ENCODE data around the gene ZNF430.

The ZNF430 gene

GRCh38 chr19:21045028-21045427 is 24.6 kb downstream of the ZNF430 start:
- no peaks in the 10 kb centered on the region for H3F3A ChIP-seq (ENCODE audit: insufficient read depth, low read length)
- H2AFZ ChIP-seq (ENCODE audit: low read length), result no peak overlapping the region
- peaks cover 18% of the 10 kb centered on the region for H3K9me3 ChIP-seq (ENCODE audit: low read length)
- H4K20me1 ChIP-seq (ENCODE audit: insufficient read depth, low read length), result no peaks in the 10 kb centered on the region
- no peak for TF ChIP-seq EZH2 (IDR thresholded peaks at IDR 0.05; ENCODE audit: borderline replicate concordance, low read length)
- no peak for TF ChIP-seq CTCF (IDR thresholded peaks at IDR 0.05; ENCODE audit: low read length)
- no peak overlapping the region for H3K27ac ChIP-seq (ENCODE audit: low read depth, low read length, poor library complexity, severe bottlenecking)
- no peaks in the 10 kb centered on the region for H3K9me2 ChIP-seq (ENCODE audit: low read depth, low read length)
- H3K79me2 ChIP-seq (ENCODE audit: insufficient read depth, low read length), result peaks cover 15% of the 10 kb centered on the region; the same call in 1 of the 2 replicates
- peaks cover 89% of the 10 kb centered on the region for H3K36me3 ChIP-seq (ENCODE audit: insufficient read depth, low read length)
- no peak overlapping the region for H3K9ac ChIP-seq (ENCODE audit: low read length)
- H3K27me3 ChIP-seq (ENCODE audit: insufficient read depth, low read length), result no peaks in the 10 kb centered on the region
- H3K4me2 ChIP-seq (ENCODE audit: low read length), result no peak overlapping the region
- no peak overlapping the region for H3K4me3 ChIP-seq (ENCODE audit: low read depth, low read length, poor library complexity, severe bottlenecking)
- H3K4me1 ChIP-seq (ENCODE audit: insufficient read depth, low read length, severe bottlenecking), result no peaks in the 10 kb centered on the region

- Histone ChIP-seq H3K27ac (ENCODE audit: low read depth, low read length, poor library complexity, severe bottlenecking) (no peak overlapping the region), H3K79me2 (ENCODE audit: insufficient read depth, low read length) (peaks cover 15% of the 10 kb centered on the region; the same call in 1 of the 2 replicates), H3K4me3 (ENCODE audit: low read depth, low read length, poor library complexity, severe bottlenecking) (no peak overlapping the region), H3K36me3 (ENCODE audit: insufficient read depth, low read length) (peaks cover 91% of the 10 kb centered on the region), H3K27me3 (ENCODE audit: insufficient read depth, low read length) (no peaks in the 10 kb centered on the region), H3K9me2 (ENCODE audit: low read depth, low read length) (no peaks in the 10 kb centered on the region), H3K9me3 (ENCODE audit: low read length) (peaks cover 18% of the 10 kb centered on the region), H3F3A (ENCODE audit: insufficient read depth, low read length) (no peaks in the 10 kb centered on the region), H2AFZ (ENCODE audit: low read length) (no peak overlapping the region), H3K9ac (ENCODE audit: low read length) (no peak overlapping the region), H4K20me1 (ENCODE audit: insufficient read depth, low read length) (no peaks in the 10 kb centered on the region), H3K4me2 (ENCODE audit: low read length) (no peak overlapping the region), H3K4me1 (ENCODE audit: insufficient read depth, low read length, severe bottlenecking) (no peaks in the 10 kb centered on the region)
- TF ChIP-seq CTCF (IDR thresholded peaks at IDR 0.05; ENCODE audit: low read length) (no peak), EZH2 (IDR thresholded peaks at IDR 0.05; ENCODE audit: borderline replicate concordance, low read length) (no peak)
Measured at GRCh38 chr19:21046489-21046888, 26.0 kb downstream of the ZNF430 start.

GRCh38 chr19:21047716-21048115 is 27.3 kb downstream of the ZNF430 start:
- no peaks in the 10 kb centered on the region for H4K20me1 ChIP-seq (ENCODE audit: insufficient read depth, low read length)
- H3K79me2 ChIP-seq (ENCODE audit: insufficient read depth, low read length), result peaks cover 15% of the 10 kb centered on the region; the same call in 1 of the 2 replicates
- no peak overlapping the region for H3K4me3 ChIP-seq (ENCODE audit: low read depth, low read length, poor library complexity, severe bottlenecking)
- no peak for TF ChIP-seq EZH2 (IDR thresholded peaks at IDR 0.05; ENCODE audit: borderline replicate concordance, low read length)
- no peak for TF ChIP-seq CTCF (IDR thresholded peaks at IDR 0.05; ENCODE audit: low read length)
- peaks cover 91% of the 10 kb centered on the region for H3K36me3 ChIP-seq (ENCODE audit: insufficient read depth, low read length)
- no peaks in the 10 kb centered on the region for H3K4me1 ChIP-seq (ENCODE audit: insufficient read depth, low read length, severe bottlenecking)
- H3K27me3 ChIP-seq (ENCODE audit: insufficient read depth, low read length), result no peaks in the 10 kb centered on the region
- no peak overlapping the region for H3K9ac ChIP-seq (ENCODE audit: low read length)
- H3K4me2 ChIP-seq (ENCODE audit: low read length), result no peak overlapping the region
- H2AFZ ChIP-seq (ENCODE audit: low read length), result no peak overlapping the region
- H3K9me2 ChIP-seq (ENCODE audit: low read depth, low read length), result no peaks in the 10 kb centered on the region
- H3K9me3 ChIP-seq (ENCODE audit: low read length), result peaks cover 21% of the 10 kb centered on the region
- no peak overlapping the region for H3K27ac ChIP-seq (ENCODE audit: low read depth, low read length, poor library complexity, severe bottlenecking)
- no peaks in the 10 kb centered on the region for H3F3A ChIP-seq (ENCODE audit: insufficient read depth, low read length)
